GM12873 (cell line): ENCODE data around the gene ABCA1.

Source experiments
- CTCF ChIP-seq: IDR thresholded peaks from 2 replicates; pipeline ENCODE4 v1.5.1; 2012; ENCODE audit warnings: low read depth, mild to moderate bottlenecking, moderate library complexity, low read length, control low read depth; ENCODE audit not compliant: insufficient read depth; ENCODE audit errors: missing control alignments

ABCA1 gene

GRCh38 chr9:104774831-104775573 is 153.0 kb downstream of the ABCA1 start:
- no peak for TF ChIP-seq CTCF

- no peak for TF ChIP-seq CTCF
Observed at GRCh38 chr9:104774132-104774531, 153.8 kb downstream of the ABCA1 start.

- no peak for TF ChIP-seq CTCF
Observed at GRCh38 chr9:104772714-104773510, 155.0 kb downstream of the ABCA1 start.

GRCh38 chr9:104769655-104770054 is 158.3 kb downstream of the ABCA1 start:
- no peak for TF ChIP-seq CTCF

GRCh38 chr9:104767507-104767906 is 160.4 kb downstream of the ABCA1 start:
- TF ChIP-seq CTCF = no peak

- TF ChIP-seq CTCF = no peak
Observed at GRCh38 chr9:104766025-104766424, 161.9 kb downstream of the ABCA1 start.

GRCh38 chr9:104765138-104765537 is 162.8 kb downstream of the ABCA1 start:
- TF ChIP-seq CTCF = no peak
